C4-2B (cell line): Measurements from ENCODE around the gene EPN1.

Experiments
- H3K27ac ChIP-seq: fragments of 450-650 bp; 2 replicates; pipeline ENCODE4 v1.5.1; 2017
- CTCF ChIP-seq: fragments of 450-650 bp; conservative IDR thresholded peaks from 2 replicates; pipeline ENCODE4 v1.5.1; 2017; ENCODE audit warnings: mild to moderate bottlenecking
- ZFX ChIP-seq: fragments of 450-650 bp; IDR thresholded peaks from 2 replicates; pipeline ENCODE4 v1.6.1; 2017

The EPN1 gene

GRCh38 chr19:55647732-55648584 is 27.1 kb upstream of the EPN1 start, which contains the start of gene CCDC106:
TSS of gene CCDC106 (plus strand) at chr19:55648212. CDS start at chr19:55649047, 835 bp downstream.
- peak within 1 kb of the TSS; percentile 91 for H3K27ac ChIP-seq

GRCh38 chr19:55648585-55649267 is 26.3 kb upstream of the EPN1 start:
- H3K27ac ChIP-seq: peak overlapping the region; percentile 91
- TF ChIP-seq ZFX (no peak), CTCF (no peak)

More at GRCh38 chr19:55647732-55648584, 27.1 kb upstream of the EPN1 start, which contains the start of gene CCDC106:
- no peak for TF ChIP-seq CTCF
- TF ChIP-seq ZFX: 0 out of 2 replicates have a peak, but pooled peaks have one; percentile 26

- no peak for TF ChIP-seq CTCF
- no peak for TF ChIP-seq ZFX
- peak overlapping the region; percentile 91; the same call in 1 of the 2 replicates for H3K27ac ChIP-seq
Observed at GRCh38 chr19:55649268-55650125, 25.5 kb upstream of the EPN1 start.

GRCh38 chr19:55650126-55650557 is 24.9 kb upstream of the EPN1 start:
- H3K27ac ChIP-seq: no peak overlapping the region
- TF ChIP-seq CTCF (no peak), ZFX (no peak)

- TF ChIP-seq CTCF (no peak), ZFX (no peak)
- H3K27ac ChIP-seq: no peak overlapping the region
Observed at GRCh38 chr19:55650602-55651230, 24.3 kb upstream of the EPN1 start.

GRCh38 chr19:55651236-55651635 is 23.8 kb upstream of the EPN1 start:
- TF ChIP-seq ZFX (no peak), CTCF (no peak)
- H3K27ac ChIP-seq: no peak overlapping the region
